H1 (cell line): Measurements from ENCODE around the gene TNP2. TPM values are rescaled to one million over a fixed set of nuclear protein-coding genes. Genes with fewer than 3 reads are reported as not detected.

ENCODE experiments used
- CTCF ChIA-PET: fragments of 300-600 bp; sonication (Branson Sonifier 250); formaldehyde crosslinking; loops from one replicate; lab custom pipeline; 2021; ENCODE audit not compliant: partially characterized antibody; lab: Charles Lee
- POLR2A ChIA-PET: fragments of 300-600 bp; sonication (Branson Sonifier 250); formaldehyde crosslinking; loops from one replicate; lab custom pipeline; 2021; ENCODE audit warnings: inconsistent platforms; ENCODE audit not compliant: partially characterized antibody; lab: Charles Lee
- DNase-seq, 2 experiments: peaks; one replicate each; pipeline versions ENCODE4 v3.0.0 to v3.0.0-alpha.2; 2010 to 2022; ENCODE audit warnings: low spot score in 2 of 2, low read depth in 1 of 2, mixed read lengths in 1 of 2
- FAIRE-seq: peaks from 2 replicates; lab custom pipeline; 2011; peaks lifted over from hg19 to GRCh38; lab: Jason Lieb, UNC
- H2AFZ ChIP-seq: 2 replicates; pipeline ENCODE4 v1.8.1; 2012; ENCODE audit warnings: low read length, inconsistent platforms
- H2AK5ac ChIP-seq: 2 replicates; pipeline ENCODE4 v1.6.1; 2013; ENCODE audit warnings: low read depth, low read length
- H2BK120ac ChIP-seq: replicated peaks from 2 replicates; pipeline ENCODE3; 2013; ENCODE audit warnings: low read depth, low read length, inconsistent platforms
- H2BK12ac ChIP-seq: 2 replicates; pipeline ENCODE4 v1.6.1; 2013; ENCODE audit warnings: low read depth, low read length
- H2BK15ac ChIP-seq: 2 replicates; pipeline ENCODE4 v1.6.1; 2013; ENCODE audit warnings: low read length
- H2BK20ac ChIP-seq: 2 replicates; pipeline ENCODE4 v1.6.1; 2013; ENCODE audit warnings: low read length
- H2BK5ac ChIP-seq: 2 replicates; pipeline ENCODE4 v1.6.1; 2013; ENCODE audit warnings: low read depth, low read length
- H3K14ac ChIP-seq: 2 replicates; pipeline ENCODE4 v1.6.1; 2013; ENCODE audit warnings: inconsistent platforms; ENCODE audit not compliant: insufficient read length
- H3K18ac ChIP-seq: 2 replicates; pipeline ENCODE4 v1.6.1; 2013; ENCODE audit warnings: low read length; ENCODE audit errors: extremely low read depth
- H3K23ac ChIP-seq: 2 replicates; pipeline ENCODE4 v1.6.1; 2013; ENCODE audit warnings: inconsistent platforms; ENCODE audit not compliant: insufficient read length
- H3K23me2 ChIP-seq: 2 replicates; pipeline ENCODE4 v1.6.1; 2013; ENCODE audit warnings: low read depth, low read length
- H3K27ac ChIP-seq: 2 replicates; pipeline ENCODE4 v1.6.1; 2011; ENCODE audit warnings: low read depth, low read length, inconsistent platforms
- H3K27me3 ChIP-seq, 4 experiments: replicated peaks in 1 of 4; 1 replicate in 1 of 4; 2 replicates in 3 of 4; pipeline versions ENCODE4 v1.6.1 to v1.8.1; 2011 to 2013; ENCODE audit warnings: low read length in 3 of 4, mild to moderate bottlenecking in 3 of 4, inconsistent platforms in 2 of 4, mixed read lengths in 2 of 4, moderate library complexity in 1 of 4; ENCODE audit not compliant: control insufficient read depth in 3 of 4, insufficient read depth in 3 of 4; ENCODE audit errors: extremely low read depth in 1 of 4
- H3K36me3 ChIP-seq, 4 experiments: 2 replicates each; pipeline versions ENCODE4 v1.6.1 to v1.8.1; 2011 to 2013; ENCODE audit warnings: mild to moderate bottlenecking in 4 of 4, low read length in 3 of 4, moderate library complexity in 2 of 4, control low read depth in 1 of 4, inconsistent platforms in 1 of 4; ENCODE audit not compliant: insufficient read depth in 4 of 4, control insufficient read depth in 2 of 4
- H3K4ac ChIP-seq: replicated peaks from 2 replicates; pipeline ENCODE3; 2013; ENCODE audit warnings: low read length, low read depth, mixed read lengths, inconsistent platforms; ENCODE audit not compliant: insufficient read length
- H3K4me1 ChIP-seq, 4 experiments: replicated peaks in 1 of 4; 1 replicate in 1 of 4; 2 replicates in 3 of 4; pipeline versions ENCODE4 v1.6.1 to v1.8.1; 2011 to 2013; ENCODE audit warnings: low read length in 3 of 4, inconsistent platforms in 2 of 4, mixed read lengths in 1 of 4; ENCODE audit not compliant: insufficient read depth in 4 of 4, control insufficient read depth in 3 of 4
- H3K4me2 ChIP-seq, 2 experiments: 2 replicates each; pipeline versions ENCODE4 v1.6.1 to v1.8.1; 2011 to 2013; ENCODE audit warnings: low read depth in 2 of 2, low read length in 2 of 2, control low read depth in 1 of 2, inconsistent platforms in 1 of 2, mild to moderate bottlenecking in 1 of 2; ENCODE audit not compliant: insufficient read depth in 1 of 2
- H3K4me3 ChIP-seq, 4 experiments: fragments of 200-600, 300-600 bp in 1 of 4; sonication (generic), shearing (Covaris generic), sonication (Bioruptor Twin) in 1 of 4; 2 replicates each; pipeline versions ENCODE4 v1.5.1 to v1.8.1; 2011 to 2016; ENCODE audit warnings: low read length in 4 of 4, low read depth in 3 of 4, control low read depth in 2 of 4, inconsistent platforms in 2 of 4, mild to moderate bottlenecking in 2 of 4, mixed read lengths in 1 of 4, moderate library complexity in 1 of 4; ENCODE audit not compliant: insufficient read depth in 2 of 4; ENCODE audit errors: extremely low read depth in 1 of 4
- H3K56ac ChIP-seq: replicated peaks from 2 replicates; pipeline ENCODE3; 2013; ENCODE audit warnings: low read depth, mild to moderate bottlenecking, mixed read lengths, low read length, inconsistent platforms; ENCODE audit not compliant: insufficient read length
- H3K79me1 ChIP-seq: 2 replicates; pipeline ENCODE4 v1.6.1; 2013; ENCODE audit warnings: low read depth, low read length, control low read depth
- H3K79me2 ChIP-seq, 2 experiments: 2 replicates each; pipeline versions ENCODE4 v1.6.1 to v1.8.1; 2012 to 2013; ENCODE audit warnings: low read length in 2 of 2, mild to moderate bottlenecking in 2 of 2, inconsistent platforms in 1 of 2; ENCODE audit not compliant: insufficient read depth in 2 of 2, control insufficient read depth in 1 of 2
- H3K9ac ChIP-seq, 4 experiments: replicated peaks in 1 of 4; 1 replicate in 1 of 4; 2 replicates in 3 of 4; pipeline versions ENCODE4 v1.6.1 to v1.8.1; 2011 to 2013; ENCODE audit warnings: low read depth in 3 of 4, low read length in 3 of 4, control low read depth in 2 of 4, mild to moderate bottlenecking in 2 of 4, moderate library complexity in 2 of 4, inconsistent platforms in 1 of 4; ENCODE audit errors: extremely low read depth in 1 of 4
- H3K9me3 ChIP-seq, 2 experiments: 2 replicates each; pipeline versions ENCODE4 v1.6.1 to v1.8.1; 2012 to 2013; ENCODE audit warnings: mild to moderate bottlenecking in 2 of 2, moderate library complexity in 2 of 2, control low read depth in 1 of 2, inconsistent platforms in 1 of 2, low read depth in 1 of 2, low read length in 1 of 2, mixed read lengths in 1 of 2; ENCODE audit not compliant: insufficient read depth in 2 of 2
- H4K20me1 ChIP-seq, 2 experiments: replicated peaks in 1 of 2; 2 replicates each; pipeline versions ENCODE3 to v1.8.1; 2011 to 2013; ENCODE audit warnings: inconsistent platforms in 2 of 2, low read length in 2 of 2, mild to moderate bottlenecking in 1 of 2; ENCODE audit not compliant: insufficient read depth in 2 of 2, control insufficient read depth in 1 of 2
- H4K5ac ChIP-seq: 2 replicates; pipeline ENCODE4 v1.6.1; 2013; ENCODE audit warnings: low read length, low read depth, mixed read lengths, inconsistent platforms; ENCODE audit not compliant: insufficient read length
- H4K8ac ChIP-seq: 2 replicates; pipeline ENCODE4 v1.8.0; 2013; ENCODE audit warnings: mild to moderate bottlenecking, moderate library complexity, low read length, inconsistent platforms; ENCODE audit not compliant: insufficient read depth; ENCODE audit errors: extremely low read depth
- H4K91ac ChIP-seq: replicated peaks from 2 replicates; pipeline ENCODE3; 2013; ENCODE audit warnings: low read length, mixed read lengths, inconsistent platforms; ENCODE audit not compliant: insufficient read length
- EP300 ChIP-seq, 2 experiments: IDR thresholded peaks; 1 replicate in 1 of 2; 2 replicates in 1 of 2; pipeline ENCODE4 v1.6.1; 2011 to 2012; ENCODE audit warnings: low read depth in 2 of 2, low read length in 2 of 2, mild to moderate bottlenecking in 2 of 2, borderline replicate concordance in 1 of 2, inconsistent platforms in 1 of 2, moderate library complexity in 1 of 2
- JUND ChIP-seq: IDR thresholded peaks from 2 replicates; pipeline ENCODE4 v1.6.1; 2011; ENCODE audit warnings: mild to moderate bottlenecking, improper control_type of control experiment, low read length
- KDM5A ChIP-seq: fragments of 200-600 bp; IDR thresholded peaks from 2 replicates; pipeline ENCODE4 v1.7.1; 2012; ENCODE audit warnings: mild to moderate bottlenecking, low read length, inconsistent platforms, mixed read lengths
- SP1 ChIP-seq: IDR thresholded peaks from 2 replicates; pipeline ENCODE4 v1.6.1; 2011; ENCODE audit warnings: low read depth, low read length
- WGBS, 2 experiments: shearing (Covaris generic) in 1 of 2; methylation state at CpG; one replicate each; pipeline versions ENCODE4 v1.1.6 to v1.1.7; 2013 to 2015; ENCODE audit warnings: low lambda C conversion rate in 2 of 2, mixed read lengths in 2 of 2, inconsistent platforms in 1 of 2, low coverage in 1 of 2, missing lambda C conversion rate in 1 of 2; ENCODE audit not compliant: insufficient replicate concordance in 2 of 2, insufficient coverage in 1 of 2, insufficient read length in 1 of 2; ENCODE audit errors: extremely low coverage in 1 of 2, missing lambda C conversion rate in 1 of 2; 5-methylcytosine and 5-hydroxymethylcytosine counted together
- polyA plus RNA-seq, 7 experiments: library from polyadenylated mRNA; depleted of rRNA in 3 of 7; stranded (reverse) in 5 of 7; unstranded in 2 of 7; fragments of >200 nt in 5 of 7; fragments of 200-250 nt in 2 of 7; gene quantifications; 1 replicate in 5 of 7; 2 replicates in 1 of 7; 4 replicates in 1 of 7; pipeline versions ENCODE4 v1.2.1 to v1.2.3, GENCODE V29; 2011 to 2013; ENCODE audit warnings: missing spikeins in 2 of 7, mixed read lengths in 2 of 7
- total RNA-seq: library from RNA; stranded (reverse); fragmentation: NEBNext Ultra II Directional; extraction: Animal tissue kit (Norgen Biotek cat#: 25700); gene quantifications from 2 replicates; pipeline ENCODE4 v1.2.1, GENCODE V29; 2021

TNP2 gene
- total and polyA plus RNA-seq, 2 of the 8 experiments (the other 6 are each of a cell fraction or from before 2014, with no cell fraction given) = not detected

DNA sequence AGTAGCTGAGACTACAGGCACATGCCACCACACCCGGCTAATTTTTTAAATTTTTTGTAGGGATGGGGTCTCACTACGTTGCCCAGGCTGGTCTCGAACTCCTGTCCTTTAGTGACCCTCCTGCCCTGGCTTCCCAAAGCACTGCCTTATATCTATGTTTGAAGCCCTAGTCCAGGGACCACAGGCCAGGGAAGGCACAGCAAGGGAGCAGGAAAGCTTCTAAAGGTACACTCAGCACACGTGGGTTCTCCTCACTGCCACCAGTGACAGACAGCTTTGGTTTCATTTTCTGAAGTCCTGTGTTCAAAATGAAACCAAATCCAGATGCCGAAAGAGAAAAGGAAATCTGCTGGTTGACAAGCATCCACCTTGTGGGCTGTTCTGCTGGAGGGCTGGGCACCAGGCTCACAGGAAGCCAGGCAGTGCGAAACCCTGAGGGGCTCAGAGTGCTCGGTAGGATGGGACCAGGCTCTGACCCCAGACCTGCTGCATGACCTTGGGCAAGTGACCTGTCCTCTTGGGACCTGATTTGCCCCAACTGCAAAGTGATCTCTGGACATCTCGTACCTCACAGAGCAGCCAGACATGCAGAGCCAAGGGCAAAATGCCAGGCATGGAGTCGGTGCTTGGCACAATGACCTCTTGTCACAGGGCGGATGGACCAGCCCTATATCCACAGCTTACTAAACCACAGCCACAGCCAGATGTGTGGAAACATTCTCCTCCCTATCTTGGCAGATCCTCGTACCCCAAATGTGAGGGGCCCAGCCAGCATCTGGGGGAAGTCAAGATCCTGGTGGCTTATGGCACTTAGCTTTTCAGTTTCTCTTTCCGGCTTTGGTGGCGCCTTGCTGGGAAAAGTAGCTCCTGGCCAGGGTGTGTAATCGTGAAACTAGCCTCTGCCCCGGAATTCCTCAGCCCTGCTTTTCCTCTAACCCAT lies 10.3 kb downstream of the TNP2 start:
- H2AFZ ChIP-seq = no peak overlapping the region
- peak overlapping the region; percentile 79 for H2BK5ac ChIP-seq
- H2AK5ac ChIP-seq = peak overlapping the region; percentile 56; the same call in 1 of the 2 replicates
- no peak overlapping the region for H3K4ac ChIP-seq
- H3K23ac ChIP-seq = no peak overlapping the region
- no peak overlapping the region for H3K4me3 ChIP-seq
- H2BK15ac ChIP-seq = 0 out of 2 replicates have a peak overlapping the region, but pooled peaks have one; percentile 25
- DNase-seq (no peak), FAIRE-seq (no peak)
- H4K20me1 ChIP-seq = peaks cover 4 to 12% of the 10 kb centered on the region in 2 experiments
- peaks cover 13% of the 10 kb centered on the region for H3K23me2 ChIP-seq
- H3K79me2 ChIP-seq = peaks cover 0 to 17% of the 10 kb centered on the region in 2 experiments; a peak in 2 of 4 replicates
- H4K8ac ChIP-seq = no peak overlapping the region
- peaks cover 0 to 17% (median 6%) of the 10 kb centered on the region in 4 experiments; a peak in 5 of 7 replicates for H3K4me1 ChIP-seq
- H3K27me3 ChIP-seq = no peaks in the 10 kb centered on the region; a peak in 2 of 7 replicates
- peak overlapping the region; percentile 77; the same call in 1 of the 2 replicates for H2BK12ac ChIP-seq
- no peak overlapping the region for H3K56ac ChIP-seq
- no peak overlapping the region for H3K14ac ChIP-seq
- H4K91ac ChIP-seq = no peak overlapping the region
- H2BK20ac ChIP-seq = peak overlapping the region; percentile 23; the same call in 1 of the 2 replicates
- no peak overlapping the region for H2BK120ac ChIP-seq
- H3K9ac ChIP-seq = no peak overlapping the region
- 87% methylated on average over 15 of the region's 15 CpGs; no CpG with 5 or more reads in 1 of the 2 experiments for WGBS, 2 experiments
- ChIA-PET POLR2A (interaction anchor here (1.4 to 4.1 kb wide), 4 partner anchors 14 to 100 kb away, joined by 3 to 27 read pairs (median 8); partner anchors contain the start of gene PRM3), CTCF (interaction anchor here (0.7 to 6.8 kb wide), 17 partner anchors 11 to 1612 kb away, joined by 3 to 79 read pairs (median 4); partner anchors contain the start of genes PRM3 and TNP2)
- H3K9me3 ChIP-seq = no peaks in the 10 kb centered on the region
- H4K5ac ChIP-seq = no peak overlapping the region
- no peak overlapping the region for H3K4me2 ChIP-seq
- peaks cover 0 to 3% (median 1%) of the 10 kb centered on the region in 4 experiments; a peak in 3 of 8 replicates for H3K36me3 ChIP-seq
- TF ChIP-seq KDM5A = no peak
- TF ChIP-seq EP300 (IDR thresholded peaks at IDR 0.05; ENCODE audit: borderline replicate concordance in 1 of 2, low read depth in 2 of 2, low read length in 2 of 2) = no peak
- no peak for TF ChIP-seq JUND
- TF ChIP-seq SP1 = no peak
- TF ChIP-seq, all 59 proteins: peak for 0
- Histone ChIP-seq H3K27ac (no peak overlapping the region), H3K79me1 (no peaks in the 10 kb centered on the region), H3K18ac (peak overlapping the region; percentile 29; the same call in 1 of the 2 replicates)
